H9 (cell line): ENCODE data around the gene MAJIN. TPM values are rescaled to one million over a fixed set of nuclear protein-coding genes. Genes with fewer than 3 reads are reported as not detected.

Experiments used
- DNase-seq: peaks from one replicate; pipeline ENCODE4 v3.0.0-alpha.2; 2017
- H2AFZ ChIP-seq: one replicate; pipeline ENCODE4 v1.6.1; 2013; ENCODE audit warnings: mild to moderate bottlenecking, low read length, control low read depth, moderate library complexity
- H2AK5ac ChIP-seq: 2 replicates; pipeline ENCODE4 v1.6.1; 2013; ENCODE audit warnings: low read length, control low read depth, mixed read lengths; ENCODE audit not compliant: insufficient read length
- H2BK120ac ChIP-seq: one replicate; pipeline ENCODE4 v1.6.1; 2013; ENCODE audit warnings: low read depth, mild to moderate bottlenecking, low read length, control low read depth, inconsistent platforms; ENCODE audit not compliant: poor library complexity, severe bottlenecking
- H2BK12ac ChIP-seq: 2 replicates; pipeline ENCODE4 v1.6.1; 2013; ENCODE audit warnings: low read length, control low read depth, mixed read lengths, low read depth; ENCODE audit not compliant: insufficient read length
- H2BK15ac ChIP-seq: 2 replicates; pipeline ENCODE4 v1.6.1; 2013; ENCODE audit warnings: low read depth, low read length, control low read depth
- H2BK20ac ChIP-seq: one replicate; pipeline ENCODE4 v1.6.1; 2013; ENCODE audit warnings: low read depth, mild to moderate bottlenecking, low read length, control low read depth, inconsistent platforms; ENCODE audit not compliant: poor library complexity, severe bottlenecking
- H2BK5ac ChIP-seq: 2 replicates; pipeline ENCODE4 v1.6.1; 2013; ENCODE audit warnings: low read length, control low read depth, mixed read lengths; ENCODE audit not compliant: insufficient read length
- H3K14ac ChIP-seq: 2 replicates; pipeline ENCODE4 v1.6.1; 2013; ENCODE audit warnings: low read length, control low read depth; ENCODE audit not compliant: insufficient read depth
- H3K18ac ChIP-seq: 2 replicates; pipeline ENCODE4 v1.6.1; 2013; ENCODE audit warnings: low read depth, mild to moderate bottlenecking, mixed read lengths, low read length, control low read depth; ENCODE audit not compliant: insufficient read length
- H3K23ac ChIP-seq: 2 replicates; pipeline ENCODE4 v1.6.1; 2013; ENCODE audit warnings: low read length, control low read depth, mixed read lengths, low read depth; ENCODE audit not compliant: insufficient read length
- H3K23me2 ChIP-seq: 2 replicates; pipeline ENCODE4 v1.6.1; 2013; ENCODE audit warnings: low read depth, mild to moderate bottlenecking, mixed read lengths, low read length, control low read depth; ENCODE audit not compliant: insufficient read length, poor library complexity, severe bottlenecking
- H3K27ac ChIP-seq: 2 replicates; pipeline ENCODE4 v1.5.1; 2013; ENCODE audit warnings: low read length, control low read depth, mixed read lengths, low read depth; ENCODE audit not compliant: insufficient read length
- H3K27me3 ChIP-seq: 2 replicates; pipeline ENCODE4 v1.6.1; 2013; ENCODE audit warnings: low read length, control low read depth, inconsistent platforms; ENCODE audit not compliant: insufficient read depth
- H3K4ac ChIP-seq: 2 replicates; pipeline ENCODE4 v1.6.1; 2013; ENCODE audit warnings: low read depth, mild to moderate bottlenecking, control low read depth, inconsistent platforms, low read length, moderate library complexity
- H3K4me1 ChIP-seq: 2 replicates; pipeline ENCODE4 v1.6.1; 2013; ENCODE audit warnings: low read length, control low read depth, inconsistent platforms; ENCODE audit not compliant: insufficient read depth
- H3K4me2 ChIP-seq: 2 replicates; pipeline ENCODE4 v1.6.1; 2013; ENCODE audit warnings: low read length, control low read depth, mixed read lengths; ENCODE audit not compliant: insufficient read length, insufficient read depth
- H3K56ac ChIP-seq: 2 replicates; pipeline ENCODE4 v1.6.1; 2013; ENCODE audit warnings: low read depth, mild to moderate bottlenecking, mixed read lengths, low read length, control low read depth; ENCODE audit not compliant: insufficient read length
- H3K79me1 ChIP-seq: 2 replicates; pipeline ENCODE4 v1.6.1; 2013; ENCODE audit warnings: low read depth, mild to moderate bottlenecking, moderate library complexity, low read length, control low read depth, inconsistent platforms; ENCODE audit not compliant: insufficient read depth, poor library complexity, severe bottlenecking
- H3K79me2 ChIP-seq: 2 replicates; pipeline ENCODE4 v1.6.1; 2013; ENCODE audit warnings: low read length, control low read depth, inconsistent platforms; ENCODE audit not compliant: insufficient read depth
- H3K9ac ChIP-seq: 2 replicates; pipeline ENCODE4 v1.6.1; 2013; ENCODE audit warnings: low read length, control low read depth, mixed read lengths; ENCODE audit not compliant: insufficient read length; ENCODE audit errors: extremely low read depth
- H3K9me3 ChIP-seq: one replicate; pipeline ENCODE4 v1.6.1; 2013; ENCODE audit warnings: low read depth, low read length, inconsistent platforms; ENCODE audit not compliant: control insufficient read depth
- H3T11ph ChIP-seq: one replicate; pipeline ENCODE4 v1.6.1; 2013; ENCODE audit warnings: mild to moderate bottlenecking, low read length, control low read depth, inconsistent platforms
- H4K20me1 ChIP-seq: one replicate; pipeline ENCODE4 v1.6.1; 2013; ENCODE audit not compliant: control insufficient read depth, insufficient read length, insufficient read depth
- H4K5ac ChIP-seq: 2 replicates; pipeline ENCODE4 v1.6.1; 2013; ENCODE audit warnings: low read depth, mild to moderate bottlenecking, mixed read lengths, low read length, control low read depth; ENCODE audit not compliant: insufficient read length
- H4K8ac ChIP-seq: replicated peaks from 2 replicates; pipeline ENCODE4 v1.6.1; 2013; ENCODE audit warnings: low read length, control low read depth, mixed read lengths, low read depth; ENCODE audit not compliant: insufficient read length
- H4K91ac ChIP-seq: 2 replicates; pipeline ENCODE4 v1.6.1; 2013; ENCODE audit warnings: low read depth, mild to moderate bottlenecking, moderate library complexity, mixed read lengths, low read length, control low read depth; ENCODE audit not compliant: insufficient read length
- H3K27ac Mint-ChIP-seq, 3 experiments: 2 replicates in 2 of 3; 3 replicates in 1 of 3; pipeline ENCODE4 v1.8.0; 2020 to 2021; ENCODE audit warnings: mixed read lengths in 3 of 3, mild to moderate bottlenecking in 1 of 3, moderate library complexity in 1 of 3
- H3K27me3 Mint-ChIP-seq: 2 replicates; pipeline ENCODE4 v1.8.0; 2021; ENCODE audit warnings: low read depth, mild to moderate bottlenecking, moderate library complexity, mixed read lengths
- H3K36me3 Mint-ChIP-seq, 3 experiments: 2 replicates in 2 of 3; 3 replicates in 1 of 3; pipeline ENCODE4 v1.8.0; 2020 to 2021; ENCODE audit warnings: low read depth in 3 of 3, mixed read lengths in 3 of 3; ENCODE audit not compliant: insufficient read depth in 1 of 3
- H3K4me1 Mint-ChIP-seq, 2 experiments: 2 replicates each; pipeline ENCODE4 v1.8.0; 2020; ENCODE audit warnings: mixed read lengths in 2 of 2
- H3K4me3 Mint-ChIP-seq, 2 experiments: 2 replicates in 1 of 2; 3 replicates in 1 of 2; pipeline ENCODE4 v1.8.0; 2020 to 2021; ENCODE audit warnings: mild to moderate bottlenecking in 2 of 2, mixed read lengths in 2 of 2, moderate library complexity in 1 of 2
- H3K9me3 Mint-ChIP-seq, 2 experiments: 2 replicates in 1 of 2; 3 replicates in 1 of 2; pipeline ENCODE4 v1.8.0; 2020; ENCODE audit warnings: mild to moderate bottlenecking in 2 of 2, mixed read lengths in 2 of 2, moderate library complexity in 1 of 2
- WGBS: extraction: QIAGEN DNeasy Blood & Tissue Kit; methylation state at CpG from one replicate; pipeline ENCODE4 v1.1.7; 2013; ENCODE audit warnings: missing lambda C conversion rate, low lambda C conversion rate, mixed read lengths; ENCODE audit not compliant: insufficient read length; ENCODE audit errors: extremely low coverage; 5-methylcytosine and 5-hydroxymethylcytosine counted together
- total RNA-seq: library from RNA; stranded (reverse); gene quantifications from 2 replicates; pipeline ENCODE4 v1.2.1, GENCODE V29; 2021
- TF ChIP-seq, protein P1 (sequence below): fragments of 200-600 bp; sonication (generic); conservative IDR thresholded peaks from 3 replicates; pipeline ENCODE4 v1.8.0; 2021; ENCODE audit warnings: antibody characterized with exemption, mild to moderate bottlenecking

The MAJIN gene
- total RNA-seq, 1 experiment from 2014 or later = not detected

DNA sequence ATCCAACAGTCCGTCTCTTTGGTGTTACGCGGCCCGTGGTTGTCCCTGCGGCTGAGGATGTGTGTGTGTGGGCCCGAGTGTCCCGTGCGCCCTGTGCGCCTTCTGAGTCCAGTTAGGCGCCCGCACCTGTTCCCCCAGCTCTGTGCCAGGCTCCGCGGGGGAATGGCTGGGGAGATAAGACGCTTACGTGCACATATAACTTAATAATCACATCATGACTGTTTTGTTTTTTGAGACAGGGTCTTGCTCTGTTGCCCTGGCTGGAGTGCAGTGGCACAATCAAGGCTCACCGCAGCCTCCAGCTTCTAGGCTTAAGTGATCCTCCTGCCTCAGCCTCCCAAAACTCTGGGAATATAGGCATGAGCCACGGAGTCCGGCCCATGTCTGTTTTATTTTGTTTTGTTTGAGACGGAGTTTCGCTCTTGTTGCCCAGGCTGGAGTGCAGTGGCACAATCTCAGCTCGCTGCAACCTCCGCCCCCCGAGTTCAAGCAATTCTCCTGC is 42.9 kb upstream of the MAJIN start:
- no peak overlapping the region for H4K8ac ChIP-seq
- H3K9me3 ChIP-seq = no peaks in the 10 kb centered on the region
- no peak overlapping the region for H2BK20ac ChIP-seq
- H4K20me1 ChIP-seq = no peaks in the 10 kb centered on the region
- no peak overlapping the region for H3K23ac ChIP-seq
- peaks cover 2% of the 10 kb centered on the region for H3K79me1 ChIP-seq
- DNase-seq = peak; percentile 42
- H2BK15ac ChIP-seq = no peak overlapping the region; the same call in 1 of the 2 replicates
- H2AFZ ChIP-seq = no peak overlapping the region
- no peak overlapping the region for H3T11ph ChIP-seq
- TF ChIP-seq, protein P1, sequence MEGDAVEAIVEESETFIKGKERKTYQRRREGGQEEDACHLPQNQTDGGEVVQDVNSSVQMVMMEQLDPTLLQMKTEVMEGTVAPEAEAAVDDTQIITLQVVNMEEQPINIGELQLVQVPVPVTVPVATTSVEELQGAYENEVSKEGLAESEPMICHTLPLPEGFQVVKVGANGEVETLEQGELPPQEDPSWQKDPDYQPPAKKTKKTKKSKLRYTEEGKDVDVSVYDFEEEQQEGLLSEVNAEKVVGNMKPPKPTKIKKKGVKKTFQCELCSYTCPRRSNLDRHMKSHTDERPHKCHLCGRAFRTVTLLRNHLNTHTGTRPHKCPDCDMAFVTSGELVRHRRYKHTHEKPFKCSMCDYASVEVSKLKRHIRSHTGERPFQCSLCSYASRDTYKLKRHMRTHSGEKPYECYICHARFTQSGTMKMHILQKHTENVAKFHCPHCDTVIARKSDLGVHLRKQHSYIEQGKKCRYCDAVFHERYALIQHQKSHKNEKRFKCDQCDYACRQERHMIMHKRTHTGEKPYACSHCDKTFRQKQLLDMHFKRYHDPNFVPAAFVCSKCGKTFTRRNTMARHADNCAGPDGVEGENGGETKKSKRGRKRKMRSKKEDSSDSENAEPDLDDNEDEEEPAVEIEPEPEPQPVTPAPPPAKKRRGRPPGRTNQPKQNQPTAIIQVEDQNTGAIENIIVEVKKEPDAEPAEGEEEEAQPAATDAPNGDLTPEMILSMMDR = no peak
- no peaks in the 10 kb centered on the region for H3K4me1 ChIP-seq
- no CpG with 5 or more reads among the region's 23 CpGs for WGBS
- no peak overlapping the region for H2BK12ac ChIP-seq
- no peak overlapping the region for H2AK5ac ChIP-seq
- Mint-ChIP-seq H3K9me3 (no peaks in the 10 kb centered on the region), H3K27ac (peak overlapping the region; percentile 40 to 89 (median 68); a peak in 4 of 7 replicates), H3K36me3 (peaks cover 19 to 46% (median 37%) of the 10 kb centered on the region in 3 experiments), H3K4me3 (peak overlapping the region; percentile 83 to 92), H3K4me1 (peaks cover 6 to 9% of the 10 kb centered on the region in 2 experiments), H3K27me3 (no peaks in the 10 kb centered on the region; the same call in 1 of the 2 replicates)
- H3K18ac ChIP-seq = no peak overlapping the region
- no peak overlapping the region for H3K4ac ChIP-seq
- no peak overlapping the region for H2BK5ac ChIP-seq
- no peak overlapping the region for H2BK120ac ChIP-seq
- H3K56ac ChIP-seq = no peak overlapping the region
- no peak overlapping the region for H4K5ac ChIP-seq
- H3K79me2 ChIP-seq = no peaks in the 10 kb centered on the region
- H4K91ac ChIP-seq = no peak overlapping the region
- no peak overlapping the region for H3K14ac ChIP-seq
- no peaks in the 10 kb centered on the region for H3K27me3 ChIP-seq
- no peak overlapping the region for H3K27ac ChIP-seq
- no peak overlapping the region for H3K9ac ChIP-seq
- H3K23me2 ChIP-seq = peaks cover 7% of the 10 kb centered on the region
- peak overlapping the region; percentile 41 for H3K4me2 ChIP-seq
